ENCODE measurements around the gene NTN5.
"Not testable (repeated sequence)": the region's sequence is repeated elsewhere in the genome, so short reads cannot be mapped to it uniquely, and the experiment has no call there.

NTN5 gene

GRCh38 chr19:48696353-48697010 is 23.7 kb upstream of the NTN5 start:
- DNase-seq = peak; percentile 40

GRCh38 chr19:48695743-48696352 is 23.0 kb upstream of the NTN5 start, which contains the start of gene FUT2:
Gene FUT2 (plus strand): TSS chr19:48695971. CDS start chr19:48702957, 6,986 bp downstream.
- DNase-seq = no peak

- DNase-seq = not testable (repeated sequence)
These were observed 20.8 kb upstream of the NTN5 start for GRCh38 chr19:48693629-48694028.

- DNase-seq = no peak
These were observed 16.6 kb upstream of the NTN5 start for GRCh38 chr19:48689449-48689848.

- DNase-seq = no peak
These were observed 15.0 kb upstream of the NTN5 start for GRCh38 chr19:48687776-48688175.

GRCh38 chr19:48686637-48687036 is 13.8 kb upstream of the NTN5 start:
- DNase-seq = not testable (repeated sequence)

GRCh38 chr19:48686088-48686487 is 13.3 kb upstream of the NTN5 start:
- DNase-seq = no peak

- DNase-seq = no peak
These were observed 12.8 kb upstream of the NTN5 start for GRCh38 chr19:48685583-48685982.

GRCh38 chr19:48683349-48683748 is 10.5 kb upstream of the NTN5 start:
- DNase-seq = peak; percentile 75

GRCh38 chr19:48681127-48681470 is 8.3 kb upstream of the NTN5 start:
- peak; percentile 93 for DNase-seq

GRCh38 chr19:48680436-48681126 is 7.8 kb upstream of the NTN5 start:
- DNase-seq = no peak

GRCh38 chr19:48680006-48680405 is 7.2 kb upstream of the NTN5 start:
- not testable (repeated sequence) for DNase-seq

- peak; percentile 72 for DNase-seq
These were observed 5.4 kb upstream of the NTN5 start for GRCh38 chr19:48678201-48678600.

GRCh38 chr19:48676887-48677286 is 4.1 kb upstream of the NTN5 start:
- no peak for DNase-seq

GRCh38 chr19:48676487-48676886 is 3.7 kb upstream of the NTN5 start:
- DNase-seq = no peak

GRCh38 chr19:48674921-48675824 is 2.4 kb upstream of the NTN5 start:
- peak; percentile 94 for DNase-seq

- DNase-seq = no peak
These were observed 1.5 kb upstream of the NTN5 start for GRCh38 chr19:48674216-48674809.

- no peak for DNase-seq
These were observed 751 bp upstream of the NTN5 start for GRCh38 chr19:48673436-48674100.

GRCh38 chr19:48671446-48671995 is 1.3 kb downstream of the NTN5 start:
- no peak for DNase-seq

GRCh38 chr19:48670699-48671445 is 1.9 kb downstream of the NTN5 start:
- DNase-seq = no peak
